ENCODE data around the gene DENND5A. TPM values are rescaled to one million over a fixed set of nuclear protein-coding genes. Genes with fewer than 3 reads are reported as not detected.
A peak's percentile ranks its signal among the peaks of the same experiment; 100 is the strongest.

The DENND5A gene
- total and polyA plus RNA-seq, 2 of the 8 experiments (the other 6 are each of a cell fraction or from before 2014, with no cell fraction given), result 65.7 to 139 TPM

DNA sequence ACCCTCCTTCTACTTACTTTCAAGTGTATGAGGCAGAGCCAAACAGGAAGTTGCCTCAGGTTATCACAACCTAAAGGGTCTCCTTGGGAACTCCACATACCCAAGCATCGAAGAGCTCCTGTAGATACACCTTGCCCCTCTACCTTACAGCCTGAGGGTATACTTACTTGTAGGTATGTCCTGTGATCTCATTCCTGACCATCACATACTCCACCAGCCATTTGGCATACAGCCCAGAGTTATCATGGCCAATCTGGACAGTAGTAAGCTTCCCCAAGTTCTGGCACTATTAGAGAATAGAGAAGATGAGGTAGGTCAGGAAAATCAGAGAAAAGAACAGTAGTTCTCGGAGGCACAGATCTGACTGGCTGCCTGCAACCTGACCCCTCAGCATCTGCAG is 120.3 kb downstream of the DENND5A start:
- Histone ChIP-seq H2BK12ac (ENCODE audit: low read depth, low read length) (no peak overlapping the region), H3K23me2 (ENCODE audit: low read depth, low read length) (no peaks in the 10 kb centered on the region), H4K20me1 (replicated peaks in 1 of 2; ENCODE audit: control insufficient read depth in 1 of 2, insufficient read depth in 2 of 2, low read length in 2 of 2) (peaks cover 0 to 2% of the 10 kb centered on the region in 2 experiments), H2BK5ac (ENCODE audit: low read depth, low read length) (no peak overlapping the region), H3K79me2 (ENCODE audit: control insufficient read depth in 1 of 2, insufficient read depth in 2 of 2, low read length in 2 of 2) (no peaks in the 10 kb centered on the region), H4K8ac (ENCODE audit: extremely low read depth, insufficient read depth, low read length) (no peak overlapping the region), H3K36me3 (ENCODE audit: control insufficient read depth in 2 of 4, insufficient read depth in 4 of 4, low read length in 3 of 4) (peaks cover 11 to 64% (median 46%) of the 10 kb centered on the region in 4 experiments; a peak in 7 of 8 replicates), H3K4ac (replicated peaks; ENCODE audit: insufficient read length, low read depth, low read length) (no peak overlapping the region), H2BK20ac (ENCODE audit: low read length) (no peak overlapping the region), H3K56ac (replicated peaks; ENCODE audit: insufficient read length, low read depth, low read length) (no peak overlapping the region), H2AFZ (ENCODE audit: low read length) (no peak overlapping the region), H2BK120ac (replicated peaks; ENCODE audit: low read depth, low read length) (no peak overlapping the region), H3K27me3 (replicated peaks in 1 of 4; ENCODE audit: control insufficient read depth in 3 of 4, extremely low read depth in 1 of 4, insufficient read depth in 3 of 4, low read length in 3 of 4) (no peaks in the 10 kb centered on the region), H3K14ac (ENCODE audit: insufficient read length) (no peak overlapping the region), H3K27ac (ENCODE audit: low read depth, low read length) (no peak overlapping the region), H4K5ac (ENCODE audit: insufficient read length, low read depth, low read length) (no peak overlapping the region), H2BK15ac (ENCODE audit: low read length) (no peak overlapping the region), H3K23ac (ENCODE audit: insufficient read length) (no peak overlapping the region), H3K9ac (replicated peaks in 1 of 4; ENCODE audit: extremely low read depth in 1 of 4, low read depth in 3 of 4, low read length in 3 of 4) (no peak overlapping the region), H3K79me1 (ENCODE audit: low read depth, low read length) (no peaks in the 10 kb centered on the region), H3K4me3 (ENCODE audit: extremely low read depth in 1 of 4, insufficient read depth in 2 of 4, low read depth in 3 of 4, low read length in 4 of 4) (no peak overlapping the region), H3K18ac (ENCODE audit: extremely low read depth, low read length) (no peak overlapping the region), H3K4me2 (ENCODE audit: insufficient read depth in 1 of 2, low read depth in 2 of 2, low read length in 2 of 2) (no peak overlapping the region), H4K91ac (replicated peaks; ENCODE audit: insufficient read length, low read length) (no peak overlapping the region), H3K4me1 (replicated peaks in 1 of 4; ENCODE audit: control insufficient read depth in 3 of 4, insufficient read depth in 4 of 4, low read length in 3 of 4) (no peaks in the 10 kb centered on the region), H3K9me3 (ENCODE audit: insufficient read depth in 2 of 2, low read depth in 1 of 2, low read length in 1 of 2) (no peaks in the 10 kb centered on the region), H2AK5ac (ENCODE audit: low read depth, low read length) (no peak overlapping the region)
- 93% methylated on average over 2 of the region's 2 CpGs; no CpG with 5 or more reads in 1 of the 2 experiments for WGBS, 2 experiments (ENCODE audit: extremely low coverage in 1 of 2, insufficient coverage in 1 of 2, insufficient read length in 1 of 2, insufficient replicate concordance in 2 of 2, low coverage in 1 of 2, low lambda C conversion rate in 2 of 2, missing lambda C conversion rate in 1 of 2)
- POLR2A ChIA-PET (ENCODE audit: partially characterized antibody), result no interaction called here
- FAIRE-seq (no peak), DNase-seq (ENCODE audit: low read depth in 1 of 2, low spot score in 2 of 2) (peak in 1 of 2 experiments; percentile 27)
- CTCF ChIA-PET (ENCODE audit: partially characterized antibody), result interaction anchor here (1.0 kb wide), 1 partner anchor 50 kb away, joined by 3 read pairs; no protein-coding TSS in a partner anchor
- no peak for TF ChIP-seq EGR1 (IDR thresholded peaks at IDR 0.05; ENCODE audit: borderline replicate concordance, low read depth, low read length)
- TF ChIP-seq, protein P1, sequence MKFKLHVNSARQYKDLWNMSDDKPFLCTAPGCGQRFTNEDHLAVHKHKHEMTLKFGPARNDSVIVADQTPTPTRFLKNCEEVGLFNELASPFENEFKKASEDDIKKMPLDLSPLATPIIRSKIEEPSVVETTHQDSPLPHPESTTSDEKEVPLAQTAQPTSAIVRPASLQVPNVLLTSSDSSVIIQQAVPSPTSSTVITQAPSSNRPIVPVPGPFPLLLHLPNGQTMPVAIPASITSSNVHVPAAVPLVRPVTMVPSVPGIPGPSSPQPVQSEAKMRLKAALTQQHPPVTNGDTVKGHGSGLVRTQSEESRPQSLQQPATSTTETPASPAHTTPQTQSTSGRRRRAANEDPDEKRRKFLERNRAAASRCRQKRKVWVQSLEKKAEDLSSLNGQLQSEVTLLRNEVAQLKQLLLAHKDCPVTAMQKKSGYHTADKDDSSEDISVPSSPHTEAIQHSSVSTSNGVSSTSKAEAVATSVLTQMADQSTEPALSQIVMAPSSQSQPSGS (IDR thresholded peaks at IDR 0.05; ENCODE audit: low read length), result no peak
- TF ChIP-seq BCL11A (IDR thresholded peaks at IDR 0.05; ENCODE audit: low read depth in 2 of 2, low read length in 2 of 2), result no peak
- no peak for TF ChIP-seq HDAC6 (IDR thresholded peaks at IDR 0.05; ENCODE audit: low read depth, low read length)
- TF ChIP-seq, protein P2, sequence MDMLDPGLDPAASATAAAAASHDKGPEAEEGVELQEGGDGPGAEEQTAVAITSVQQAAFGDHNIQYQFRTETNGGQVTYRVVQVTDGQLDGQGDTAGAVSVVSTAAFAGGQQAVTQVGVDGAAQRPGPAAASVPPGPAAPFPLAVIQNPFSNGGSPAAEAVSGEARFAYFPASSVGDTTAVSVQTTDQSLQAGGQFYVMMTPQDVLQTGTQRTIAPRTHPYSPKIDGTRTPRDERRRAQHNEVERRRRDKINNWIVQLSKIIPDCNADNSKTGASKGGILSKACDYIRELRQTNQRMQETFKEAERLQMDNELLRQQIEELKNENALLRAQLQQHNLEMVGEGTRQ (IDR thresholded peaks at IDR 0.05; ENCODE audit: low read length), result no peak
- no peak for TF ChIP-seq KDM5A (IDR thresholded peaks at IDR 0.05; ENCODE audit: low read length)
- TF ChIP-seq GTF2F1 (IDR thresholded peaks at IDR 0.05; ENCODE audit: borderline replicate concordance, low read depth, low read length), result no peak
- TF ChIP-seq RBBP5 (IDR thresholded peaks at IDR 0.05; ENCODE audit: borderline replicate concordance, low read depth, low read length), result no peak
- TF ChIP-seq SUZ12 (IDR thresholded peaks at IDR 0.05; ENCODE audit: low read length), result no peak

Measured in H1 (cell line).